Transverse colon (tissue), 4 donors: ENCODE data around the gene SAPCD2. TPM values are rescaled to one million over a fixed set of nuclear protein-coding genes. Genes with fewer than 3 reads are reported as not detected.

Experiments used
- DNase-seq: peaks from one replicate; pipeline ENCODE4 v3.0.0-alpha.2; 2019
- H3K27ac ChIP-seq, 4 donors: fragments of 200-600 bp; sonication (generic); 2 replicates each; pipeline ENCODE4 v1.5.1; 2016 to 2018; ENCODE audit warnings: inconsistent platforms in 4 of 4
- H3K27me3 ChIP-seq: fragments of 200-600 bp; sonication (generic); 2 replicates; pipeline ENCODE4 v1.5.1; 2017; ENCODE audit warnings: inconsistent platforms
- H3K36me3 ChIP-seq, 4 donors: fragments of 200-600 bp; sonication (generic); 2 replicates each; pipeline ENCODE4 v1.5.1; 2017 to 2019; ENCODE audit warnings: inconsistent platforms in 4 of 4
- H3K4me1 ChIP-seq, 4 donors: fragments of 200-600 bp; sonication (generic); 2 replicates each; pipeline ENCODE4 v1.5.1; 2017 to 2020; ENCODE audit warnings: inconsistent platforms in 4 of 4
- H3K4me3 ChIP-seq, 4 donors: fragments of 200-600 bp; sonication (generic); 1 replicate in 1 of 4; 2 replicates in 3 of 4; pipeline versions ENCODE4 v1.5.1 to v1.6.1; 2017 to 2019; ENCODE audit warnings: inconsistent platforms in 4 of 4
- H3K9me3 ChIP-seq, 2 donors: fragments of 200-600 bp; sonication (generic); 2 replicates each; pipeline ENCODE4 v1.5.1; 2017 to 2019; ENCODE audit warnings: inconsistent platforms in 2 of 2
- EP300 ChIP-seq: sonication (generic); formaldehyde crosslinking; IDR thresholded peaks from one replicate; pipeline ENCODE4 v1.6.1; 2017; ENCODE audit warnings: antibody characterized with exemption, low read depth
- POLR2A ChIP-seq: fragments of 450-650 bp; IDR thresholded peaks from one replicate; pipeline ENCODE4 v1.6.1; 2016; ENCODE audit warnings: antibody characterized with exemption, mild to moderate bottlenecking, moderate library complexity
- POLR2AphosphoS5 ChIP-seq, 3 donors: sonication (generic); formaldehyde crosslinking; IDR thresholded peaks; one replicate each; pipeline ENCODE4 v1.6.1; 2016; ENCODE audit warnings: antibody characterized with exemption in 3 of 3
- WGBS, 2 donors: methylation state at CpG; one replicate each; pipeline ENCODE4 v1.1.5; 2018; ENCODE audit warnings: low coverage in 1 of 2; 5-methylcytosine and 5-hydroxymethylcytosine counted together
- in situ Hi-C, 4 donors: fragments of 200-750 bp; cut with MboI; loops; one replicate each; pipeline versions ENCODE4 v1.15.0 to v1.15.1; 2017; ENCODE audit warnings: low sequenced_read_pairs in 3 of 4, low pct_ligation_motif_present in 1 of 4, low pct_unique_long_range_greater_than_20kb in 1 of 4
- intact Hi-C: fragments of 100-400 bp; cut with DNase I; formaldehyde crosslinking; loops from one replicate; pipeline ENCODE4 v1.15.1; 2023; ENCODE audit warnings: low total_unique reads
- total RNA-seq, 4 donors: library from RNA; depleted of rRNA; stranded (reverse); fragments of >200 nt; gene quantifications; one replicate each; pipeline ENCODE4 v1.1.0, GENCODE V29; 2016
- TF ChIP-seq, protein P1 (sequence below), 5 experiments: fragments of 200-600 bp in 3 of 5; fragments of 450-650 bp in 2 of 5; sonication (generic) in 3 of 5; IDR thresholded peaks; 1 replicate in 2 of 5; 2 replicates in 3 of 5; pipeline ENCODE4 v1.5.1; 2016 to 2017; ENCODE audit warnings: antibody characterized with exemption in 5 of 5, inconsistent platforms in 3 of 5, mild to moderate bottlenecking in 2 of 5, moderate library complexity in 1 of 5

The SAPCD2 gene
- total RNA-seq, 4 donors from 2014 or later, result 0.37 to 37.2 (median 3.3) TPM

DNA sequence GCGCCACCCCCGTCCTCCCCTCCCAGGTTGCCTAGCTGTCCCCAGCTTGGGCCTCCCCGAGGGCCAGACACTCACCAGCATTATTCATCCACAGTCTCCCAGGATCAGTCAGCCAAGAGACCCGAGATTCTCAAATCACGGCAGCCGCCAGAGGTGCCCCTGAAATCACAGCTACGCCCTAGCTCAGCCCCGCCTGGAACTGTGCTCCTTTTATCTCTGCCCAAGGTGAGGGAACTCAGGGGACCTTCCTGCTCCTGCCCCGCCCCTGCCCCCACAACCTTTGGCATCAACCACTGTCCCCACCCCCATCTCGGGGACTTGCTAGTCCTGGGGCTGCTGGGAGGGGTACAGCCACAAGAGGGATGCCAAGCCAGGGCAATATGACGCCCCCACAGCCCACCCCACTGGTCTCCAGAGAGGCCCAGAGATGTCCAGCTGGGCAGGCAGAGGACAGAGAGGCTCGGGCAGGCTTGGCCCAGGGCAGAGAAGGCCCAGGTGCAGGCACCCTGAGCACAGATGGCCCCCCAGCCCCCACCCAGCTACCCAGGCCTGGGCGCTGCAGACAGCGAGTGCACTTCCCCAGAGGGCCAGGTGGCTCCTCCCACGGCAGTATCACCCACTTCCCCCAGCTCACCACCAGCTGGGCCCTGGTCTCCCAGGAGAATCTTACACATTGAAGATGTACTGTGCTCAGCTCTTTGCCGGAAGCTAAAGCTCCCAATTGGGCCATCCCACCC lies 38.3 kb downstream of the SAPCD2 start, which contains the start of gene FUT7:
Gene FUT7, minus strand, starts transcription at position 185 of the 737 bp plus-strand sequence. Its CDS starts 97 bp downstream, at position 88.
- WGBS, 2 donors, result 40% methylated on average over 15 of the region's 16 CpGs; no CpG with 5 or more reads in 1 of the 2 donors
- Histone ChIP-seq H3K9me3 (no peaks in the 10 kb centered on the region), H3K27me3 (no peaks in the 10 kb centered on the region), H3K27ac (no peak within 1 kb of the TSS), H3K4me3 (no peak within 1 kb of the TSS), H3K4me1 (peaks cover 21 to 53% (median 39%) of the 10 kb centered on the region in 4 donors), H3K36me3 (no peaks in the 10 kb centered on the region)
- TF ChIP-seq EP300 (no peak), POLR2AphosphoS5 (IDR thresholded peaks at IDR 0.05) (no peak), POLR2A (no peak)
- TF ChIP-seq, protein P1, sequence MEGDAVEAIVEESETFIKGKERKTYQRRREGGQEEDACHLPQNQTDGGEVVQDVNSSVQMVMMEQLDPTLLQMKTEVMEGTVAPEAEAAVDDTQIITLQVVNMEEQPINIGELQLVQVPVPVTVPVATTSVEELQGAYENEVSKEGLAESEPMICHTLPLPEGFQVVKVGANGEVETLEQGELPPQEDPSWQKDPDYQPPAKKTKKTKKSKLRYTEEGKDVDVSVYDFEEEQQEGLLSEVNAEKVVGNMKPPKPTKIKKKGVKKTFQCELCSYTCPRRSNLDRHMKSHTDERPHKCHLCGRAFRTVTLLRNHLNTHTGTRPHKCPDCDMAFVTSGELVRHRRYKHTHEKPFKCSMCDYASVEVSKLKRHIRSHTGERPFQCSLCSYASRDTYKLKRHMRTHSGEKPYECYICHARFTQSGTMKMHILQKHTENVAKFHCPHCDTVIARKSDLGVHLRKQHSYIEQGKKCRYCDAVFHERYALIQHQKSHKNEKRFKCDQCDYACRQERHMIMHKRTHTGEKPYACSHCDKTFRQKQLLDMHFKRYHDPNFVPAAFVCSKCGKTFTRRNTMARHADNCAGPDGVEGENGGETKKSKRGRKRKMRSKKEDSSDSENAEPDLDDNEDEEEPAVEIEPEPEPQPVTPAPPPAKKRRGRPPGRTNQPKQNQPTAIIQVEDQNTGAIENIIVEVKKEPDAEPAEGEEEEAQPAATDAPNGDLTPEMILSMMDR (IDR thresholded peaks at IDR 0.05), result no peak
- no peak for DNase-seq
- intact Hi-C loops (loop anchor here (5.0 kb wide), 1 partner anchor 85 kb away; the partner anchor contains the start of gene C8G), in situ Hi-C loops (loop anchor here in 3 of 4 donors (10.0 to 25.0 kb wide), 2 partner anchors 245 to 247 kb away; partner anchors contain the start of genes CCDC183 (in 2 of the 3) and TMEM141 (in 2 of the 3))

- H3K36me3 ChIP-seq, result no peaks in the 10 kb centered on the region
- WGBS, 2 donors, result 60 to 74% methylated on average over 1 to 51 of the region's 65 CpGs
- H3K27me3 ChIP-seq, result no peaks in the 10 kb centered on the region
- H3K9me3 ChIP-seq, result no peaks in the 10 kb centered on the region
- intact Hi-C loops (loop anchor here (5.0 kb wide), 1 partner anchor 84 kb away; the partner anchor contains the start of gene C8G), in situ Hi-C loops (loop anchor here in 3 of 4 donors (10.0 to 25.0 kb wide), 2 partner anchors 244 to 246 kb away; partner anchors contain the start of genes CCDC183 (in 2 of the 3) and TMEM141 (in 2 of the 3))
- H3K4me1 ChIP-seq, result peaks cover 23 to 65% (median 48%) of the 10 kb centered on the region in 4 donors
- TF ChIP-seq POLR2A (no peak), EP300 (no peak), POLR2AphosphoS5 (IDR thresholded peaks at IDR 0.05) (no peak)
- TF ChIP-seq, protein P1 (IDR thresholded peaks at IDR 0.05), result no peak
- no peak for DNase-seq
- H3K27ac ChIP-seq, result no peak overlapping the region
- H3K4me3 ChIP-seq, result no peak overlapping the region
Measured at GRCh38 chr9:137030538-137031527, 39.5 kb downstream of the SAPCD2 start.

GRCh38 chr9:137030006-137030405 lies 40.4 kb downstream of the SAPCD2 start:
- no peak for DNase-seq
- H3K4me3 ChIP-seq, result no peak overlapping the region
- H3K4me1 ChIP-seq, result peaks cover 22 to 62% (median 46%) of the 10 kb centered on the region in 4 donors
- no peak overlapping the region for H3K27ac ChIP-seq
- 67 to 80% methylated on average over 2 to 11 of the region's 15 CpGs for WGBS, 2 donors
- TF ChIP-seq, protein P1 (IDR thresholded peaks at IDR 0.05), result no peak
- TF ChIP-seq EP300 (no peak), POLR2AphosphoS5 (IDR thresholded peaks at IDR 0.05) (no peak)
- intact Hi-C loops, result loop anchor here (5.0 kb wide), 1 partner anchor 83 kb away; the partner anchor contains the start of gene C8G
- H3K9me3 ChIP-seq, result no peaks in the 10 kb centered on the region
- in situ Hi-C loops, result loop anchor here in 3 of 4 donors (10.0 to 25.0 kb wide), 2 partner anchors 243 to 245 kb away; partner anchors contain the start of genes CCDC183 (in 2 of the 3) and TMEM141 (in 2 of the 3)
- no peaks in the 10 kb centered on the region for H3K27me3 ChIP-seq
- no peaks in the 10 kb centered on the region for H3K36me3 ChIP-seq
